ENCODE data around the gene LAG3.

LAG3 gene

DNA sequence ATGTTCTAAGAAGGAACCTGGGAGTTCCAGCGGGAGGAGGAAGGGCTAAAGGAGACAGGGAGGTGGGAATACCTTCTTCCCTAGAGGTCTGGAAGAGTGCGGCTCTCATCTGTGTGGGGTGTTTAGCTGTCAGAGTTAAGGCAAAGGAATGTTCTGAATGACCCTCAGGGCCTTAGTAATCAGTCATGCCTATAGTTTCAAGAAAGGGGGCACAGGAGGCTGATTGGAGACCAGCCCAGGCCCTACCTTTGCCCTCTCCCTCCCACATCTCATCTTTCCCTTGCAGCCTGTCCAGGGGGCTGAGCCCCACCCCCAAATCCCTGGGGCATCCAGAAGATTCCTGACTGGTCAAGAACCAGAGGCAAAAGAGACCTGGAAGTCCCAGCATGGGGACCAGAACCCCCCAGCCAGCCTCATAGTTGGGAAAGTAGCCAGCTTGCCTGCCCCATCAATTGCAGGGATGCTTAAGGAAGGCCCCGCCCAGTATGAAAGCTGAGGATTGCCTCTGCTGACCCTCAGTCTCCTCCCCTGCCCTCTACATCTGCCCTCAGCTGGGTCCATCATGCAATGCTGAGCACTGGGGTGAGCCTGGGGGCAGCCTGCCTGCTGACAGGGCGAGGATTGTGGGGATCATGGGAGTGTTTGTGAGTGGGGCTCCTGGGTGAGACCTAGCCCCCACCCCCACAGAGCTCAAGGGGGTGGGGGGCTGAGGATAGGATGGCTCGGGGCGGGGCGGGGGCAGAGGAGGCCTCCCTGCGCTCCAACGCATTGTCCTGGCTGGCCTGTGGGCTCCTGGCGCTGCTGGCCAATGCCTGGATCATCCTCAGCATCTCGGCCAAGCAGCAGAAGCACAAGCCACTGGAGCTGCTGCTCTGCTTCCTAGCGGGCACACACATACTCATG, 51.1 kb downstream of the LAG3 start:
- DNase-seq (ENCODE audit: low spot score), result no peak

DNA sequence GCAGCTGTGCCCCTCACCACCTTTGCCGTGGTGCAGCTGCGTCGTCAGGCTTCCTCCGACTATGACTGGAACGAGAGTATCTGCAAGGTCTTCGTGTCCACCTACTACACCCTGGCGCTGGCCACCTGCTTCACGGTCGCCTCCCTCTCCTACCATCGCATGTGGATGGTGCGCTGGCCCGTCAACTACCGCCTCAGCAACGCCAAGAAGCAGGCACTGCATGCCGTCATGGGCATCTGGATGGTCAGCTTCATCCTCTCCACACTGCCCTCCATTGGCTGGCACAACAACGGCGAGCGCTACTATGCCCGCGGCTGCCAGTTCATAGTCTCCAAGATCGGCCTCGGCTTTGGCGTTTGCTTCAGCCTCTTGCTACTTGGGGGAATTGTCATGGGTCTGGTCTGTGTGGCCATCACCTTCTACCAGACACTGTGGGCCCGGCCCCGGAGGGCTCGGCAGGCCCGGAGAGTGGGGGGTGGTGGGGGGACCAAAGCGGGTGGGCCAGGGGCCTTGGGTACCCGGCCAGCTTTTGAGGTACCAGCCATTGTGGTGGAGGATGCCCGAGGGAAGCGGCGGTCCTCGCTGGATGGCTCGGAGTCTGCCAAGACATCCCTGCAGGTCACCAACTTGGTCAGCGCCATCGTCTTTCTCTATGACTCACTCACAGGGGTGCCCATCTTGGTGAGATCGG, 51.9 kb downstream of the LAG3 start:
- DNase-seq (ENCODE audit: low spot score), result no peak

DNA sequence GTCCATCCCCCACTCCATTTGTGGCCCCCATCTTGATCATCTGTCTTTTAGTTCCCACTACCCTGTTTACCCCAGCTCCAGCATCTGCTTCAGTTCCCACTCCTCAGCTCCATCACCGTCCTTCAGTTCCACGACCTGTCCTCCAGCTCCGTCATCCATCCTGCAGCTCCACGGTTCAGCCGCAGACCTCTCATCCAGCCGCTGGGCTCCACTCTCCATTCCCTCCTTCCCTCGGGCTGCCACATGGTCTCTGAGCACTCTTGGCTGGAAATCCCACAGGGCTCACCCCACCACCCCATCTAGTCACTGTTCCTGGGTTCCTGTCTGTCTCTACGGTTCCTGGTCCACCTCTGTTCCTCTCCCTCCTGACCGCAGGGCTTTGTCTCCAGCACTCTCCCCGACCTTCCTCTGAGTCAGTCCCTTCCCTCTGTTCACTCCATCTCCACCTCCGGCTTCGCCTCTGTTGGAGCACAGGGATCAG, 52.6 kb downstream of the LAG3 start:
- DNase-seq (ENCODE audit: low spot score), result no peak

GRCh38 chr12:6825398-6826124, 53.2 kb downstream of the LAG3 start:
- DNase-seq (ENCODE audit: low spot score), result peak; percentile 96

DNA sequence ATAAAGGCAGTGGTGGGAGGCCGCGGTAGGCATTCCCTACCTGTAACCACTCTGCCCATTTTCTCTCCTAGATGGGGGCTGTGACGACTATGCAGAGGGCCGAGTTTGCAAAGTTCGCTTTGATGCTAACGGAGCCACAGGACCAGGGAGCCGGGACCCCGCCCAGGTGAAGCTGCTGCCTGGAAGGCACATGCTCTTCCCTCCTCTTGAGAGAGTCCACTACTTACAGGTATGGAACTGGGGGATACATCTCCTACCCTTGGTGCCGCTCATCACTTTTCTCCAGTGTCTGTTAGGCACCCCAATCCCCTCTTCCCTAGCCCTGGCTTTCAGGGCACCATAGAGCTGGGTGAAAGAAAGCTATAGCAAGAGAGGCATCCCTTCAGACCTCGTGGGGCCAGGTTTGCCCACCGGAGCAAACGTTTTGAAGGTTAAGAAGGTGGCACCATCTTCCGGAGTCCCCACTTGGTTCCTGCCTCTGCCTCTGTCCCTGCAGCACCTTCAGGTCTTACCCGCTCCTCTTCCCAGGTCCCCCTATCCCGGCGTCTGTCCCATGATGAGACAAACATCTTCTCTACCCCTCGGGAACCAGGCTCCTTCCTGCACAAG, 53.9 kb downstream of the LAG3 start:
- no peak for DNase-seq (ENCODE audit: low spot score)

DNA sequence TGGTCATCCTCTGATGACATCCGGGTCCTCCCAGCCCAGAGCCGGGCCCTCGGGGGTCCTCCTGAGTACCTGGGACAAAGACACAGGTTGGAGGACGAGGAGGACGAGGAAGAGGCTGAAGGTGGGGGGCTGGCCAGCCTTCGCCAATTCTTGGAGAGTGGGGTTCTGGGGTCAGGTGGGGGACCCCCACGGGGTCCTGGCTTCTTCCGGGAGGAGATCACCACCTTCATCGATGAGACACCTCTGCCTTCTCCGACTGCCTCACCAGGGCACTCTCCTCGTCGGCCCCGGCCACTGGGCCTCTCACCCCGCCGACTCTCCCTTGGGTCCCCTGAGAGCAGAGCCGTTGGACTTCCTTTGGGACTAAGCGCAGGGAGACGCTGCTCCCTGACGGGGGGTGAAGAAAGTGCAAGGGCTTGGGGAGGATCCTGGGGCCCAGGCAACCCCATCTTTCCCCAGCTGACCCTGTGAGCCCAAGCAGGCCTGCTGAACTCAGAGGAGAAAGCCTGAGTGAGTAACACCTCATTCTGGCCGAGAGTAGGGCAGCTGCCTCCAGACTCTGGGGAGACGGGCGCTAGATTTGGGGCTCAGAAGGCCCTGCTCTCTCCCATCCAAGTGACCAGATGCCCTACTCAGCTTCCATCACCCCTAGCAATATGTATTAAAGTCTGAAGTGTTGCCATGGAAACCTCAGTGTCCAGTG, 54.6 kb downstream of the LAG3 start:
- DNase-seq (ENCODE audit: low spot score), result no peak

DNA sequence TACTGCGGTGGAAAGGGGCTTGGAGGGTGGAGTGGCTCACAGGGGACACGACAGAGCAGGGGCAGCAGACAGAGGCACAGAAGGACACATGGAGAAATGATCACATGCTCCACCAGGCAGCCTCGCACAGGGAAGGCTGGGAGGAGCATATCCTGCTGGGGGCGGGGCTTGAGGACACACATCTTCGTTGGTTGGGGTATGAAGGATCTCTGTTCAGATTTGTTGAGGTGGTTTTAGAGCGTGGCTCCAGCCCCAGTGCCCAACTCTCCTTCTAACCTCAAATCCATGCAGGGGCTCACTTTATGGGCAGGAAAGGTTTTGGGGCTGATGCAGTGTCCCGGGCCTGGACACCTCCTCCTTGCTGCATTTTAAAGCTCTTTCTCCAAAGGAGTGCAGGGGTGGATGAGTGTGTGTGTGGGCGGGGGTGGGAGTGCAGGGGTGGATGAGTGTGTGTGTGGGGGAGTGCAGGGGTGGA, 55.2 kb downstream of the LAG3 start:
- DNase-seq (ENCODE audit: low spot score), result peak; percentile 96
